ENCODE results near the gene CCDC38.

DNA sequence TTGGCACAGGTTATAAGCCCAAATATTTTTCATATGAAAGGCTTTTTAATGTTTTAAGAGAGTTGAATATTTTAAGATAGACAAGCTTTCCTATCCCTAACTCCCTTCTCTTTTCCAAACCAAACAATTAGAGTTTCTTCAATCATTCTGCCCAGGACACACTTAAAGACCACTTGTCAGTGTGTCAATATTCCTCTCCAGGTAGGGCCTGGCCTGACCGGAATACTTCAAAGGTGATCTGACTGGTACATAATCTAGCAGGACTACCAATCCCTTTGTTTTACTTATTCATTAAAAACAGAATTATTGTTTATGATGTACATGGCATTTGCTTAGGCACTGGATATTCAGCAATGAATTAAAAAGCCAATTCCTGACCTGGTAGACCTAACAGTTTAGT, 107.8 kb downstream of the CCDC38 start:
- no peak for TF ChIP-seq NCOA2 (IDR thresholded peaks at IDR 0.05; ENCODE audit: partially characterized antibody in 2 of 2)
- no peak for TF ChIP-seq JUN (IDR thresholded peaks at IDR 0.05; ENCODE audit: borderline replicate concordance, low read depth, low read length)
- no peak for TF ChIP-seq JUN (CRISPR knock-in tag; IDR thresholded peaks at IDR 0.05; ENCODE audit: borderline replicate concordance)
- no peak for TF ChIP-seq CTCF (IDR thresholded peaks at IDR 0.05 in 2 of 3, conservative IDR thresholded peaks at IDR 0.05 in 1 of 3; ENCODE audit: insufficient read depth in 2 of 3, low read depth in 1 of 3, low read length in 3 of 3)
- no peak for TF ChIP-seq EP300 (IDR thresholded peaks at IDR 0.05; ENCODE audit: low read length)
- no peak for TF ChIP-seq RNF2 (IDR thresholded peaks at IDR 0.05)
